HCT116 (cell line): ENCODE results near the gene CENPP. TPM values are rescaled to one million over a fixed set of nuclear protein-coding genes. Genes with fewer than 3 reads are reported as not detected.

Source experiments
- ATAC-seq: fragments of 200-7000 bp; cut with Tn5 transposase; 2 replicates; pipeline ENCODE4 v1.9.1; 2020; ENCODE audit warnings: mild to moderate bottlenecking, moderate library complexity
- BruUV-seq: library from RNA; stranded (reverse); fragments of 400-500 nt; replicated peaks from 2 replicates; lab custom pipeline; 2021; lab: Mats Ljungman, UMichigan
- CTCF ChIA-PET: fragments of 300-600 bp; sonication (Branson Sonifier 250); formaldehyde crosslinking; loops from one replicate; lab custom pipeline; 2021; ENCODE audit warnings: antibody characterized with exemption; lab: Charles Lee
- POLR2A ChIA-PET: fragments of 300-600, 350-600 bp; sonication (Branson Sonifier 250); formaldehyde crosslinking; loops from one replicate; lab custom pipeline; 2021; ENCODE audit warnings: antibody characterized with exemption; lab: Charles Lee
- RAD21 ChIA-PET, 2 experiments: fragments of 300-600 bp; sonication (Branson Sonifier 250); formaldehyde crosslinking; loops; one replicate each; lab custom pipeline; 2023; ENCODE audit warnings: low total read pairs in 2 of 2; ENCODE audit not compliant: uncharacterized antibody in 2 of 2, unreplicated experiment in 2 of 2, low non-redundant PET in 1 of 2; lab: Charles Lee
- DNase-seq: peaks from one replicate; pipeline ENCODE4 v3.0.0-alpha.2; 2010; ENCODE audit warnings: low read depth, low spot score
- H2AFZ ChIP-seq: fragments of 200-600 bp; shearing (Covaris generic), sonication (generic); 2 replicates; pipeline ENCODE4 v1.6.1; 2017; ENCODE audit warnings: low read depth, mixed run types, mixed read lengths, antibody characterized with exemption, low read length; ENCODE audit not compliant: poor library complexity, severe bottlenecking
- H3K27ac ChIP-seq: 2 replicates; pipeline ENCODE4 v1.5.1; 2012; ENCODE audit warnings: low read depth, low read length
- H3K27me3 ChIP-seq: fragments of 200-600 bp; sonication (generic); 2 replicates; pipeline ENCODE4 v1.6.1; 2016; ENCODE audit warnings: mixed run types, low read length, mixed read lengths; ENCODE audit not compliant: insufficient read depth
- H3K36me3 ChIP-seq, 2 experiments: fragments of 200-500 bp in 1 of 2; fragments of 200-600 bp in 1 of 2; sonication (Bioruptor generic) in 1 of 2; sonication (generic) in 1 of 2; 2 replicates each; pipeline versions ENCODE4 v1.5.1 to v1.6.1; 2014 to 2016; ENCODE audit warnings: low read length in 2 of 2, inconsistent platforms in 1 of 2, mixed read lengths in 1 of 2, mixed run types in 1 of 2; ENCODE audit not compliant: insufficient read depth in 2 of 2, control insufficient read depth in 1 of 2
- H3K4me1 ChIP-seq, 2 experiments: fragments of 200-600 bp in 1 of 2; sonication (generic) in 1 of 2; 2 replicates each; pipeline versions ENCODE4 v1.5.1 to v1.6.1; 2012 to 2017; ENCODE audit warnings: low read length in 2 of 2, inconsistent platforms in 1 of 2, mild to moderate bottlenecking in 1 of 2, mixed read lengths in 1 of 2, mixed run types in 1 of 2, moderate library complexity in 1 of 2; ENCODE audit not compliant: insufficient read depth in 2 of 2, control insufficient read depth in 1 of 2
- H3K4me2 ChIP-seq: fragments of 200-600 bp; sonication (generic); 2 replicates; pipeline ENCODE4 v1.6.1; 2017; ENCODE audit warnings: mixed run types, low read length, mixed read lengths
- H3K4me3 ChIP-seq, 2 experiments: fragments of 200-600 bp in 1 of 2; sonication (generic) in 1 of 2; replicated peaks in 1 of 2; 2 replicates each; pipeline ENCODE4 v1.5.1; 2011 to 2016; ENCODE audit warnings: low read length in 2 of 2, control low read depth in 1 of 2, low read depth in 1 of 2, mild to moderate bottlenecking in 1 of 2, mixed read lengths in 1 of 2, mixed run types in 1 of 2
- H3K79me2 ChIP-seq: fragments of 200-600 bp; sonication (generic); 2 replicates; pipeline ENCODE4 v1.6.1; 2017; ENCODE audit warnings: mild to moderate bottlenecking, mixed run types, low read length, moderate library complexity, mixed read lengths; ENCODE audit not compliant: insufficient read depth
- H3K9ac ChIP-seq: fragments of 200-600 bp; sonication (generic); 2 replicates; pipeline ENCODE4 v1.6.1; 2016; ENCODE audit warnings: low read length, mixed read lengths
- H3K9me2 ChIP-seq: fragments of 200-600 bp; sonication (generic), shearing (Covaris generic); 2 replicates; pipeline ENCODE4 v1.6.1; 2017; ENCODE audit warnings: mixed run types, mild to moderate bottlenecking, moderate library complexity; ENCODE audit not compliant: insufficient read depth
- H3K9me3 ChIP-seq, 2 experiments: fragments of 200-500 bp in 1 of 2; fragments of 200-600 bp in 1 of 2; sonication (Bioruptor generic) in 1 of 2; sonication (generic) in 1 of 2; 2 replicates each; pipeline ENCODE4 v1.6.1; 2014 to 2017; ENCODE audit warnings: low read length in 2 of 2, mixed read lengths in 2 of 2, inconsistent platforms in 1 of 2, low read depth in 1 of 2, mild to moderate bottlenecking in 1 of 2, mixed run types in 1 of 2, moderate library complexity in 1 of 2; ENCODE audit not compliant: control insufficient read depth in 1 of 2, insufficient read depth in 1 of 2
- H4K20me1 ChIP-seq: fragments of 200-600 bp; sonication (generic), shearing (Covaris generic); 2 replicates; pipeline ENCODE4 v1.6.1; 2017; ENCODE audit warnings: mixed run types, mild to moderate bottlenecking, moderate library complexity; ENCODE audit not compliant: insufficient read depth
- CTCF ChIP-seq, 3 experiments: fragments of 200-600 bp in 1 of 3; sonication (generic) in 1 of 3; IDR thresholded peaks in 2 of 3; conservative IDR thresholded peaks in 1 of 3; 2 replicates each; pipeline ENCODE4 v1.5.1; 2012 to 2017; ENCODE audit warnings: low read depth in 2 of 3, low read length in 2 of 3, antibody characterized with exemption in 1 of 3, borderline replicate concordance in 1 of 3, control low read depth in 1 of 3, mild to moderate bottlenecking in 1 of 3, mixed read lengths in 1 of 3, mixed run types in 1 of 3, moderate library complexity in 1 of 3; ENCODE audit not compliant: insufficient read depth in 1 of 3
- EGR1 ChIP-seq: IDR thresholded peaks from 2 replicates; pipeline ENCODE4 v1.6.1; 2012; ENCODE audit warnings: low read depth
- ELF1 ChIP-seq: IDR thresholded peaks from 2 replicates; pipeline ENCODE4 v1.6.1; 2012; ENCODE audit warnings: low read depth, borderline replicate concordance
- EZH2phosphoT487 ChIP-seq: fragments of 200-600 bp; IDR thresholded peaks from 2 replicates; pipeline ENCODE4 v1.6.1; 2018; ENCODE audit warnings: antibody characterized with exemption, borderline replicate concordance
- FOSL1 ChIP-seq: IDR thresholded peaks from 2 replicates; pipeline ENCODE4 v1.6.1; 2012; ENCODE audit warnings: low read depth
- POLR2A ChIP-seq: IDR thresholded peaks from 2 replicates; pipeline ENCODE4 v1.7.0; 2011; ENCODE audit warnings: borderline replicate concordance; ENCODE audit not compliant: insufficient read depth, insufficient read length; ENCODE audit errors: extremely low read depth
- POLR2AphosphoS5 ChIP-seq: IDR thresholded peaks from 2 replicates; pipeline ENCODE4 v1.6.1; 2011; ENCODE audit warnings: mild to moderate bottlenecking, low read depth, low read length, moderate library complexity
- RAD21 ChIP-seq: IDR thresholded peaks from 2 replicates; pipeline ENCODE4 v1.6.1; 2012; ENCODE audit warnings: low read depth, mild to moderate bottlenecking
- REST ChIP-seq: IDR thresholded peaks from 2 replicates; pipeline ENCODE4 v1.6.1; 2012; ENCODE audit warnings: low read depth
- SIN3A ChIP-seq: IDR thresholded peaks from 2 replicates; pipeline ENCODE4 v1.6.1; 2012; ENCODE audit warnings: low read depth
- SP1 ChIP-seq: IDR thresholded peaks from 2 replicates; pipeline ENCODE4 v1.6.1; 2012; ENCODE audit warnings: low read depth
- SRF ChIP-seq: IDR thresholded peaks from 2 replicates; pipeline ENCODE4 v1.6.1; 2012; ENCODE audit warnings: low read depth
- TCF7L2 ChIP-seq: IDR thresholded peaks from 2 replicates; pipeline ENCODE4 v1.7.0; 2011; ENCODE audit warnings: borderline replicate concordance, inconsistent platforms; ENCODE audit not compliant: insufficient read depth, insufficient read length; ENCODE audit errors: extremely low read depth
- YY1 ChIP-seq: IDR thresholded peaks from 2 replicates; pipeline ENCODE4 v1.6.1; 2011; ENCODE audit warnings: low read length, low read depth, moderate library complexity, mild to moderate bottlenecking; ENCODE audit not compliant: insufficient replicate concordance; ENCODE audit errors: extremely low read depth
- intact Hi-C: fragments of 100-400 bp; cut with micrococcal nuclease; formaldehyde crosslinking; loops from 2 replicates; pipeline ENCODE4 v1.10.0; 2022
- total RNA-seq: library from RNA; stranded (reverse); gene quantifications from one replicate; pipeline ENCODE4 v1.2.1, GENCODE V29; 2021; ENCODE audit not compliant: unreplicated experiment

Gene CENPP
- total RNA-seq, 1 experiment from 2014 or later, result 7.0 TPM

- no TSS peak for BruUV-seq
- ATAC-seq (no peak), DNase-seq (no peak)
- H4K20me1 ChIP-seq, result no peaks in the 10 kb centered on the region
- no peaks in the 10 kb centered on the region for H3K9me3 ChIP-seq
- intact Hi-C loops, result no loop called here
- no peaks in the 10 kb centered on the region for H3K9me2 ChIP-seq
- no peaks in the 10 kb centered on the region for H3K27me3 ChIP-seq
- POLR2A ChIA-PET, result no interaction called here
- H3K27ac ChIP-seq, result no peak overlapping the region
- no peak overlapping the region for H3K9ac ChIP-seq
- no peaks in the 10 kb centered on the region for H3K4me1 ChIP-seq
- no peak overlapping the region for H3K4me2 ChIP-seq
- CTCF ChIA-PET, result no interaction called here
- H3K36me3 ChIP-seq, result no peaks in the 10 kb centered on the region
- TF ChIP-seq EZH2phosphoT487 (no peak), TCF7L2 (no peak), SRF (no peak), SP1 (no peak), FOSL1 (no peak), ELF1 (no peak), YY1 (no peak), POLR2AphosphoS5 (no peak), CTCF (IDR thresholded peaks at IDR 0.05 in 2 of 3, conservative IDR thresholded peaks at IDR 0.05 in 1 of 3; ENCODE audit: borderline replicate concordance in 1 of 3, insufficient read depth in 1 of 3, low read depth in 2 of 3, low read length in 2 of 3) (no peak), REST (no peak), SIN3A (no peak), RAD21 (no peak), EGR1 (no peak), POLR2A (no peak)
- RAD21 ChIA-PET, result no interaction called here
- H3K4me3 ChIP-seq, result no peak overlapping the region
- H2AFZ ChIP-seq, result no peak overlapping the region
- H3K79me2 ChIP-seq, result no peaks in the 10 kb centered on the region
Measured at GRCh38 chr9:92517046-92517445, 191.3 kb downstream of the CENPP start.
